Neural progenitor cell (in vitro differentiated cells): ENCODE data around the gene BIRC5.

ENCODE experiments used
- CTCF ChIP-seq: fragments of 200-600 bp; sonication (generic); IDR thresholded peaks from 2 replicates; pipeline ENCODE4 v1.5.1; 2017; ENCODE audit warnings: antibody characterized with exemption, mild to moderate bottlenecking
- EZH2 ChIP-seq: fragments of 200-600 bp; sonication (generic); IDR thresholded peaks from 2 replicates; pipeline ENCODE4 v1.6.1; 2017; ENCODE audit warnings: antibody characterized with exemption, mild to moderate bottlenecking, moderate library complexity
- EZH2phosphoT487 ChIP-seq: fragments of 200-600 bp; sonication (generic); IDR thresholded peaks from 2 replicates; pipeline ENCODE4 v1.6.1; 2017; ENCODE audit warnings: antibody characterized with exemption

GRCh38 chr17:78175643-78175981, 38.4 kb upstream of the BIRC5 start:
- TF ChIP-seq CTCF (no peak), EZH2 (no peak), EZH2phosphoT487 (no peak)
